Measurements from ENCODE around the gene KLHL3. TPM values are rescaled to one million over a fixed set of nuclear protein-coding genes. Genes with fewer than 3 reads are reported as not detected.
"Not testable (repeated sequence)": the region's sequence is repeated elsewhere in the genome, so short reads cannot be mapped to it uniquely, and the experiment has no call there.

KLHL3 gene
- 10 to 100 TPM in 1 of 2 experiments, 1 to 10 TPM in 1; 9.2 to 12.2 TPM for total RNA-seq

- Mint-ChIP-seq H3K4me1 (ENCODE audit: low read depth) (peaks cover 48% of the 10 kb centered on the region), H3K27ac (no peak within 1 kb of the TSS), H3K9me3 (peaks cover 12% of the 10 kb centered on the region), H3K27me3 (no peaks in the 10 kb centered on the region), H3K4me3 (no peak within 1 kb of the TSS), H3K36me3 (ENCODE audit: low read depth) (peaks cover 13% of the 10 kb centered on the region)
- ATAC-seq (peak; percentile 40), DNase-seq (peak; percentile 62)
- intact Hi-C loops (cut with micrococcal nuclease): loop anchor here (2.0 to 5.0 kb wide), 2 partner anchors 17 to 38 kb away; no protein-coding TSS in a partner anchor
- POLR2A ChIA-PET: interaction anchor here (0.6 to 4.6 kb wide), 8 partner anchors 12 to 618 kb away, joined by 3 to 43 read pairs (median 4); partner anchors contain the start of gene HNRNPA0
- TF ChIP-seq, protein P1, sequence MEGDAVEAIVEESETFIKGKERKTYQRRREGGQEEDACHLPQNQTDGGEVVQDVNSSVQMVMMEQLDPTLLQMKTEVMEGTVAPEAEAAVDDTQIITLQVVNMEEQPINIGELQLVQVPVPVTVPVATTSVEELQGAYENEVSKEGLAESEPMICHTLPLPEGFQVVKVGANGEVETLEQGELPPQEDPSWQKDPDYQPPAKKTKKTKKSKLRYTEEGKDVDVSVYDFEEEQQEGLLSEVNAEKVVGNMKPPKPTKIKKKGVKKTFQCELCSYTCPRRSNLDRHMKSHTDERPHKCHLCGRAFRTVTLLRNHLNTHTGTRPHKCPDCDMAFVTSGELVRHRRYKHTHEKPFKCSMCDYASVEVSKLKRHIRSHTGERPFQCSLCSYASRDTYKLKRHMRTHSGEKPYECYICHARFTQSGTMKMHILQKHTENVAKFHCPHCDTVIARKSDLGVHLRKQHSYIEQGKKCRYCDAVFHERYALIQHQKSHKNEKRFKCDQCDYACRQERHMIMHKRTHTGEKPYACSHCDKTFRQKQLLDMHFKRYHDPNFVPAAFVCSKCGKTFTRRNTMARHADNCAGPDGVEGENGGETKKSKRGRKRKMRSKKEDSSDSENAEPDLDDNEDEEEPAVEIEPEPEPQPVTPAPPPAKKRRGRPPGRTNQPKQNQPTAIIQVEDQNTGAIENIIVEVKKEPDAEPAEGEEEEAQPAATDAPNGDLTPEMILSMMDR (IDR thresholded peaks at IDR 0.05): no peak
- CTCF ChIA-PET: interaction anchor here (0.9 to 21.2 kb wide), 10 partner anchors 8 to 106 kb away, joined by 3 to 540 read pairs (median 8); no protein-coding TSS in a partner anchor
These were observed at the start of gene KLHL3 for GRCh38 chr5:137735555-137736284. KLHL3 (minus strand) TSS chr5:137736089; CDS start chr5:137735646, 443 bp downstream.

DNA sequence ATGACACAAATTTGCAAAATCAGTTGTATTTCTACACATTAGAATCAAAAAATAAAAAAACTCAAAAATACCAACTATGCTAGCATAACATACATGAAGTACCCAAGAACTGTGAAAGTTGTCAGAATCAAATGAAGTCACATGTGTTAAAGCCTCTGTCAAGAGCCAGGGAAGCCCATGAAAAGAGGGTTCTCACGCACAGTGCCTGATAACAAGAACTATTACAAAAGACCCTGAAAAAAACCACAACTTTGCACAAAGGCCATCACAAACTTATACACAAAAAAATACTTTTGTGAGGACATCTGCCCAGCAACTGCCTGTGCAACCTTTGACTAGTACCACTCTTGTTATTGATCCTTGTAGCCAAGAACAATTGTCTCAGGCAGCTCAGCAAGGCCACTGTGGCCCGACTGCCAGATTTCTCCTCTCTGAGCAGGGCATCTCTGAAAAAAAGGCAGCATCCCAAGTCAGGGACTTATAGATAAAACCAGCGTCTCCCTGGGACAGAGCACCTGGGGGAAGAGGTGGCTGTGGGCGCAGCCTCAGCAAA is 47.2 kb upstream of the KLHL3 start:
- H3K4me1 Mint-ChIP-seq (ENCODE audit: low read depth): no peaks in the 10 kb centered on the region
- ChIA-PET CTCF (interaction anchor here (1.0 kb wide), 1 partner anchor 253 kb away, joined by 3 read pairs; no protein-coding TSS in a partner anchor), POLR2A (no interaction called here)
- ATAC-seq (no peak), DNase-seq (no peak)
- H3K36me3 Mint-ChIP-seq (ENCODE audit: low read depth): no peaks in the 10 kb centered on the region
- no peaks in the 10 kb centered on the region for H3K9me3 Mint-ChIP-seq
- TF ChIP-seq, protein P1 (IDR thresholded peaks at IDR 0.05): no peak
- intact Hi-C loops (cut with micrococcal nuclease): no loop called here
- peaks cover 1% of the 10 kb centered on the region for H3K27me3 Mint-ChIP-seq
- H3K27ac Mint-ChIP-seq: no peak overlapping the region
- no peak overlapping the region for H3K4me3 Mint-ChIP-seq

GRCh38 chr5:137782055-137782454 is 46.2 kb upstream of the KLHL3 start:
- Mint-ChIP-seq H3K9me3 (no peaks in the 10 kb centered on the region), H3K27ac (no peak overlapping the region), H3K4me3 (no peak overlapping the region), H3K27me3 (peaks cover 1% of the 10 kb centered on the region), H3K36me3 (ENCODE audit: low read depth) (no peaks in the 10 kb centered on the region), H3K4me1 (ENCODE audit: low read depth) (no peaks in the 10 kb centered on the region)
- no peak for DNase-seq
- POLR2A ChIA-PET: no interaction called here
- intact Hi-C loops (cut with micrococcal nuclease): no loop called here
- TF ChIP-seq, protein P1 (IDR thresholded peaks at IDR 0.05): no peak
- ATAC-seq: no peak
- CTCF ChIA-PET: interaction anchor here (1.6 to 5.7 kb wide), 2 partner anchors 12 to 287 kb away, joined by 3 to 62 read pairs; no protein-coding TSS in a partner anchor

DNA sequence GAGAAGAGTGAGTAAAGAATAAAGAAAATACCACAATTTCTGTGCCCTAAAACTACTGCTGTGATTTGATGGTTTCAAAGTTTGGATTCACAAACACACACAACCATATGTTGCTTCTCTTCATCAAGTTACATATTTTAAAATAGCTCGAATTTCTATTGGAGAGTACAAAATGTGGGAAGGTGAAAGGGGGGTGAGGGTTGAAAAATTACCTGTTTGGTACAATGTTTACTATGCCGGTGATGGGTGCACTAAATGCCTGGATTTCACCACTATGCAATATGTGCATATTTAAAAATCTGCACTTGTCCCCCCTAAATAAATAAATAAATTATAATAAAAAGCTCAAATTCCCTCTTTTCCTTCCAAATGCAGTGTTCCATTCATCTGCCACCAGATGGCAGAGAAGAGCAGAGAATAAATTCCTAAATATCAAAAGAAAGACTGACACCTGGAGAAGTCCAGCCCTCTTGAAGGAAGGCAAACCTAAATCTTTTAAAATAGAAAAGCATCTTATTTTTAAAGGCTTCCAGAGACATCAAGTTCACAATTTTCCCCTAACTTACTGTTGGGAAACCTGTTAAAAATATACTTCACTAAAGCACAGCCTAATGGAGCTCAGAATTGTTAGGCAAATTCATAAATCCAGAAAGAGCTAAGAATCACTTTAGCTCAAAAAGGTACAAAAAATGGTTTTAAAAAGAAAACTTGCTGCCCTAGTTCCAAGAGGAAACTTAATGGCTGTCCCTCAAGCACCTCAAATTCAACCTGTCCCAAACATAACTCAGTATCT is 43.1 kb upstream of the KLHL3 start:
- intact Hi-C loops (cut with micrococcal nuclease): loop anchor here (2.0 kb wide), 1 partner anchor 290 kb away; no protein-coding TSS in a partner anchor
- no peak overlapping the region for H3K4me3 Mint-ChIP-seq
- no peaks in the 10 kb centered on the region for H3K9me3 Mint-ChIP-seq
- DNase-seq (no peak), ATAC-seq (no peak)
- H3K27ac Mint-ChIP-seq: no peak overlapping the region
- no peaks in the 10 kb centered on the region for H3K4me1 Mint-ChIP-seq (ENCODE audit: low read depth)
- TF ChIP-seq, protein P1 (IDR thresholded peaks at IDR 0.05): peak; percentile 82
- CTCF ChIA-PET: interaction anchor here (0.6 to 5.7 kb wide), 81 partner anchors 9 to 731 kb away, joined by 3 to 62 read pairs (median 5); partner anchors contain the start of genes NME5 and PKD2L2
- H3K27me3 Mint-ChIP-seq: no peaks in the 10 kb centered on the region
- H3K36me3 Mint-ChIP-seq (ENCODE audit: low read depth): no peaks in the 10 kb centered on the region
- POLR2A ChIA-PET: no interaction called here

DNA sequence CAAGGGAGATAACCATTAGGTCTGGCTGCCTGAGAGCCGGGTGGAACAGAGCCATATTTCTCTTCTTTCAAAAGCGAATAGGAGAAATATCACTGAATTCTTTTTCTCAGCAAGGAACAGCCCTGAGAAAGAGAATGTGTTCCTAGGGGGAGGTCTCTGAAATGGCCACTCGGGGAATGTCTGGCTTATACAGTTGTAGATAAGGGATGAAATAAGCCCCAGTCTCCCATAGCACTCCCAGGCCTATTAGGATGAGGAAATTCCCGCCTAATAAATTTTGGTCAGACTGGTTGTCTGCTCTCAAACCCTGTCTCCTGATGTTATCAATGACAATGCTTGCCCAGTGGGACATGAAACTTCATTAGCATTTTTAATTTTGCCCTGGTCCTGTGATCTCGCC is 32.0 kb upstream of the KLHL3 start:
- CTCF ChIA-PET: interaction anchor here (1.0 kb wide), 1 partner anchor 11 kb away, joined by 4 read pairs; no protein-coding TSS in a partner anchor
- not testable (repeated sequence) for H3K4me1 Mint-ChIP-seq (ENCODE audit: low read depth); ATAC-seq

More for the DNA sequence above, 32.0 kb upstream of the KLHL3 start:
- H3K27me3 Mint-ChIP-seq; POLR2A ChIA-PET; DNase-seq; intact Hi-C loops (cut with micrococcal nuclease); H3K27ac Mint-ChIP-seq; H3K4me3 Mint-ChIP-seq: not testable (repeated sequence)
- peaks cover 23% of the 10 kb centered on the region for H3K36me3 Mint-ChIP-seq (ENCODE audit: low read depth)
- H3K9me3 Mint-ChIP-seq: peaks cover 15% of the 10 kb centered on the region

All from activated CD8-positive, alpha-beta T cell treated with anti-CD3 and anti-CD28 coated beads for 36 hours (primary cell).